Upper lobe of left lung (tissue), 6 donors: ENCODE measurements around the gene CAMK4. TPM values are rescaled to one million over a fixed set of nuclear protein-coding genes. Genes with fewer than 3 reads are reported as not detected.

ENCODE experiments used
- ATAC-seq, 2 donors: fragments of 200-7000 bp; cut with Tn5 transposase; one replicate each; pipeline ENCODE4 v1.9.1; 2022; ENCODE audit warnings: mild to moderate bottlenecking in 2 of 2, moderate library complexity in 2 of 2; ENCODE audit not compliant: low FRiP score in 2 of 2
- DNase-seq, 2 donors: peaks; one replicate each; pipeline ENCODE4 v3.0.0-alpha.2; 2019 to 2020
- H3K27ac ChIP-seq, 4 donors: fragments of 200-600 bp; sonication (generic); one replicate each; pipeline ENCODE4 v1.5.1; 2016 to 2019
- H3K27me3 ChIP-seq, 4 donors: fragments of 200-600 bp; sonication (generic); one replicate each; pipeline ENCODE4 v1.5.1; 2017 to 2019
- H3K36me3 ChIP-seq, 4 donors: fragments of 200-600 bp; sonication (generic); one replicate each; pipeline ENCODE4 v1.5.1; 2016 to 2019
- H3K4me1 ChIP-seq, 4 donors: fragments of 200-600 bp; sonication (generic); one replicate each; pipeline ENCODE4 v1.5.1; 2018 to 2019
- H3K4me3 ChIP-seq, 4 donors: fragments of 200-600 bp; sonication (generic); one replicate each; pipeline ENCODE4 v1.5.1; 2017 to 2019; ENCODE audit warnings: mild to moderate bottlenecking in 2 of 4, moderate library complexity in 1 of 4
- H3K9me3 ChIP-seq, 4 donors: fragments of 200-600 bp; sonication (generic); one replicate each; pipeline ENCODE4 v1.5.1; 2018 to 2019
- CTCF ChIP-seq, 6 experiments: fragments of 450-650 bp in 4 of 6; fragments of 200-600 bp in 2 of 6; sonication (generic) in 2 of 6; IDR thresholded peaks; one replicate each; pipeline ENCODE4 v1.5.1; 2016 to 2019; ENCODE audit warnings: antibody characterized with exemption in 6 of 6
- EP300 ChIP-seq, 4 donors: sonication (generic); formaldehyde crosslinking; IDR thresholded peaks; one replicate each; pipeline ENCODE4 v1.5.1; 2017; ENCODE audit warnings: antibody characterized with exemption in 4 of 4, control low read depth in 2 of 4
- POLR2A ChIP-seq, 4 donors: fragments of 450-650 bp; IDR thresholded peaks; one replicate each; pipeline ENCODE4 v1.5.1; 2016 to 2017; ENCODE audit warnings: antibody characterized with exemption in 4 of 4, mild to moderate bottlenecking in 2 of 4
- POLR2AphosphoS5 ChIP-seq, 2 donors: sonication (generic); formaldehyde crosslinking; IDR thresholded peaks; one replicate each; pipeline ENCODE4 v1.5.1; 2017; ENCODE audit warnings: antibody characterized with exemption in 2 of 2
- WGBS, 2 donors: methylation state at CpG; one replicate each; pipeline ENCODE4 v1.1.5; 2017 to 2018; 5-methylcytosine and 5-hydroxymethylcytosine counted together
- total RNA-seq, 6 donors: library from RNA; depleted of rRNA in 4 of 6; stranded (reverse); fragments of >200 nt in 4 of 6; gene quantifications; one replicate each; pipeline versions ENCODE4 v1.1.0 to v1.2.1, GENCODE V29; 2016 to 2021
- donor health status: DM: no; HTN: no; CAD: no; lungs with moderate emphysema.
- donor health status: DM: no; HTN: yes; CAD: no; lungs with severe emphysema.

The CAMK4 gene
- total RNA-seq, 6 donors from 2014 or later, result 1.8 to 36.7 (median 2.2) TPM

- no peak for TF ChIP-seq POLR2AphosphoS5 (IDR thresholded peaks at IDR 0.05)
- TF ChIP-seq POLR2A (IDR thresholded peaks at IDR 0.05), result no peak
- no peaks in the 10 kb centered on the region for H3K4me1 ChIP-seq
- no peaks in the 10 kb centered on the region for H3K36me3 ChIP-seq
- H3K4me3 ChIP-seq, result no peak overlapping the region
- no peaks in the 10 kb centered on the region for H3K27me3 ChIP-seq
- no peak overlapping the region for H3K27ac ChIP-seq
- no peak for ATAC-seq
- H3K9me3 ChIP-seq, result no peaks in the 10 kb centered on the region
- DNase-seq, result no peak
Measured at GRCh38 chr5:111432883-111433536, 208.8 kb downstream of the CAMK4 start.

GRCh38 chr5:111434800-111435199 lies 210.6 kb downstream of the CAMK4 start:
- no peak overlapping the region for H3K4me3 ChIP-seq
- H3K9me3 ChIP-seq, result no peaks in the 10 kb centered on the region
- H3K36me3 ChIP-seq, result no peaks in the 10 kb centered on the region
- H3K27ac ChIP-seq, result no peak overlapping the region
- WGBS, 2 donors, result 87 to 100% methylated on average over 1 of the region's 1 CpG
- no peaks in the 10 kb centered on the region for H3K27me3 ChIP-seq
- no peaks in the 10 kb centered on the region for H3K4me1 ChIP-seq
- DNase-seq (no peak), ATAC-seq (no peak)
- no peak for TF ChIP-seq POLR2AphosphoS5 (IDR thresholded peaks at IDR 0.05)
- TF ChIP-seq POLR2A (IDR thresholded peaks at IDR 0.05), result no peak
- TF ChIP-seq EP300 (IDR thresholded peaks at IDR 0.05), result no peak

GRCh38 chr5:111439473-111440075 lies 215.4 kb downstream of the CAMK4 start:
- no peaks in the 10 kb centered on the region for H3K4me1 ChIP-seq
- H3K9me3 ChIP-seq, result no peaks in the 10 kb centered on the region
- ATAC-seq (no peak), DNase-seq (no peak)
- H3K4me3 ChIP-seq, result no peak overlapping the region
- H3K27ac ChIP-seq, result no peak overlapping the region
- WGBS, 2 donors, result 75 to 82% methylated on average over 1 of the region's 1 CpG
- TF ChIP-seq EP300 (IDR thresholded peaks at IDR 0.05) (no peak), POLR2AphosphoS5 (IDR thresholded peaks at IDR 0.05) (no peak), CTCF (IDR thresholded peaks at IDR 0.05) (no peak), POLR2A (IDR thresholded peaks at IDR 0.05) (no peak)
- no peaks in the 10 kb centered on the region for H3K27me3 ChIP-seq
- H3K36me3 ChIP-seq, result no peaks in the 10 kb centered on the region

GRCh38 chr5:111447099-111447498 lies 222.9 kb downstream of the CAMK4 start:
- no peak overlapping the region for H3K4me3 ChIP-seq
- no peak for TF ChIP-seq CTCF (IDR thresholded peaks at IDR 0.05)
- TF ChIP-seq POLR2AphosphoS5 (IDR thresholded peaks at IDR 0.05), result no peak
- TF ChIP-seq EP300 (IDR thresholded peaks at IDR 0.05), result no peak
- no peak for TF ChIP-seq POLR2A (IDR thresholded peaks at IDR 0.05)
- ATAC-seq (no peak), DNase-seq (no peak)
- 76% methylated on average over 1 of the region's 1 CpG for WGBS, 2 donors
- no peaks in the 10 kb centered on the region for H3K4me1 ChIP-seq
- H3K27ac ChIP-seq, result no peak overlapping the region
- no peaks in the 10 kb centered on the region for H3K27me3 ChIP-seq
- H3K36me3 ChIP-seq, result no peaks in the 10 kb centered on the region
- no peaks in the 10 kb centered on the region for H3K9me3 ChIP-seq

- Histone ChIP-seq H3K4me1 (no peaks in the 10 kb centered on the region), H3K4me3 (no peak overlapping the region), H3K36me3 (no peaks in the 10 kb centered on the region), H3K9me3 (no peaks in the 10 kb centered on the region), H3K27ac (no peak overlapping the region), H3K27me3 (no peaks in the 10 kb centered on the region)
- TF ChIP-seq EP300 (IDR thresholded peaks at IDR 0.05) (no peak), POLR2AphosphoS5 (IDR thresholded peaks at IDR 0.05) (no peak), CTCF (IDR thresholded peaks at IDR 0.05) (no peak), POLR2A (IDR thresholded peaks at IDR 0.05) (no peak)
- DNase-seq, result no peak
- WGBS, 2 donors, result 17% methylated on average over 2 of the region's 2 CpGs
- no peak for ATAC-seq
Measured at GRCh38 chr5:111447822-111448221, 223.6 kb downstream of the CAMK4 start.

- ATAC-seq (no peak), DNase-seq (no peak)
- 82 to 93% methylated on average over 1 of the region's 1 CpG for WGBS, 2 donors
- Histone ChIP-seq H3K4me1 (no peaks in the 10 kb centered on the region), H3K4me3 (no peak overlapping the region), H3K9me3 (no peaks in the 10 kb centered on the region), H3K36me3 (no peaks in the 10 kb centered on the region), H3K27ac (no peak overlapping the region), H3K27me3 (no peaks in the 10 kb centered on the region)
- TF ChIP-seq EP300 (IDR thresholded peaks at IDR 0.05) (no peak), CTCF (IDR thresholded peaks at IDR 0.05) (no peak), POLR2AphosphoS5 (IDR thresholded peaks at IDR 0.05) (no peak), POLR2A (IDR thresholded peaks at IDR 0.05) (no peak)
Measured at GRCh38 chr5:111453295-111453694, 229.1 kb downstream of the CAMK4 start.
